Peyer's patch (tissue), 4 donors: ENCODE results near the gene ACOT13.
A peak's percentile ranks its signal among the peaks of the same experiment; 100 is the strongest.

Source experiments
- CTCF ChIP-seq, 6 experiments: fragments of 450-650 bp in 4 of 6; fragments of 200-600 bp in 2 of 6; sonication (generic) in 1 of 6; IDR thresholded peaks; one replicate each; pipeline ENCODE4 v1.5.1; 2017 to 2019; ENCODE audit warnings: antibody characterized with exemption in 6 of 6, mild to moderate bottlenecking in 3 of 6, moderate library complexity in 1 of 6
- POLR2A ChIP-seq, 2 donors: fragments of 450-650 bp; IDR thresholded peaks; one replicate each; pipeline ENCODE4 v1.5.1; 2017; ENCODE audit warnings: antibody characterized with exemption in 2 of 2, mild to moderate bottlenecking in 2 of 2, moderate library complexity in 2 of 2

GRCh38 chr6:24666641-24667377 lies at the start of gene ACOT13, which contains the start of gene TDP2:
- TF ChIP-seq CTCF (IDR thresholded peaks at IDR 0.05) (peak; percentile 28 to 79 (median 60)), POLR2A (IDR thresholded peaks at IDR 0.05) (peak; percentile 80 to 90)
